Cardiac fibroblast (primary cell): ENCODE results near the gene PATL2.

Experiments used
- DNase-seq, 2 donors: peaks; one replicate each; pipeline versions ENCODE4 v3.0.0 to v3.0.0-alpha.2; 2010; ENCODE audit warnings: low read depth in 2 of 2
- H3K4me3 ChIP-seq, 2 donors: replicated peaks in 1 of 2; 1 replicate in 1 of 2; 2 replicates in 1 of 2; pipeline ENCODE4 v1.5.1; 2011; ENCODE audit warnings: low read depth in 2 of 2, low read length in 2 of 2, mild to moderate bottlenecking in 2 of 2, moderate library complexity in 1 of 2
- CTCF ChIP-seq: IDR thresholded peaks from one replicate; pipeline ENCODE4 v1.5.1; 2011; ENCODE audit warnings: low read depth, mild to moderate bottlenecking, low read length, inconsistent platforms

Gene PATL2

GRCh38 chr15:44656298-44656697 is 54.8 kb downstream of the PATL2 start:
- H3K4me3 ChIP-seq, result no peak overlapping the region
- TF ChIP-seq CTCF, result no peak
- no peak for DNase-seq

GRCh38 chr15:44654858-44655257 is 56.3 kb downstream of the PATL2 start:
- no peak for TF ChIP-seq CTCF
- peak in 1 of 2 donors; percentile 11 for DNase-seq
- no peak overlapping the region for H3K4me3 ChIP-seq

- TF ChIP-seq CTCF, result no peak
- H3K4me3 ChIP-seq, result no peak overlapping the region
- no peak for DNase-seq
Measured at GRCh38 chr15:44647637-44648036, 63.5 kb downstream of the PATL2 start.

GRCh38 chr15:44647036-44647435 is 64.1 kb downstream of the PATL2 start:
- no peak overlapping the region for H3K4me3 ChIP-seq
- DNase-seq, result no peak
- TF ChIP-seq CTCF, result no peak

- DNase-seq, result no peak
- H3K4me3 ChIP-seq, result no peak overlapping the region
- TF ChIP-seq CTCF, result no peak
Measured at GRCh38 chr15:44646460-44646859, 64.7 kb downstream of the PATL2 start.

GRCh38 chr15:44641651-44642050 is 69.5 kb downstream of the PATL2 start:
- no peak for DNase-seq
- TF ChIP-seq CTCF, result no peak
- H3K4me3 ChIP-seq, result no peak overlapping the region

GRCh38 chr15:44636976-44637375 is 74.1 kb downstream of the PATL2 start:
- no peak overlapping the region for H3K4me3 ChIP-seq
- DNase-seq, result no peak
- TF ChIP-seq CTCF, result no peak
